ENCODE results near the gene TBL1Y. TPM values are rescaled to one million over a fixed set of nuclear protein-coding genes. Genes with fewer than 3 reads are reported as not detected.

The TBL1Y gene
- total and polyA plus RNA-seq, 5 experiments from 2014 or later, result not detected

DNA sequence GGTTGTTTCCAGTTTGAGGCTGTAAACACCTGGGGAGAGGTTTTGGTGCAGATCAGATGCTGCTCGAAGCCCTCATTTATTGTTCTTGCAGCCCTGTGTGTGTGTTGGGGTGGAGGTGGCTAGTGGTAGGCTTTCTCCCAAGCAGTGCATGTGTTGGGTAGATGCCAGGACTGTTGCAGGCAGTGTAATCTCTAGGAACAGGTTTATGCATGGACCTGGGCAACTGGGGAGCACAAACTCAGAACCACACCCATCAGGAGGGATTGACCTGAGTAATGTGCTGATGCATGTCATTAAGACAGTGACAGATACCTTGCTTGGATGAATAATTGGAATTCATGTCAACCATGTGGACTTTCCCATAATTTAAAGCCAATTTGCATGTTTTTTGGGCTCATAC is 77.3 kb downstream of the TBL1Y start:
- POLR2A ChIA-PET, result no interaction called here
- H3K27ac Mint-ChIP-seq, result no peak overlapping the region
- no peaks in the 10 kb centered on the region for H3K9me3 Mint-ChIP-seq
- no peaks in the 10 kb centered on the region for H3K36me3 Mint-ChIP-seq
- no peak overlapping the region for H3K4me3 Mint-ChIP-seq
- no peaks in the 10 kb centered on the region for H3K4me1 Mint-ChIP-seq
- DNase-seq (no peak), ATAC-seq (no peak)
- H3K27me3 Mint-ChIP-seq, result no peaks in the 10 kb centered on the region

DNA sequence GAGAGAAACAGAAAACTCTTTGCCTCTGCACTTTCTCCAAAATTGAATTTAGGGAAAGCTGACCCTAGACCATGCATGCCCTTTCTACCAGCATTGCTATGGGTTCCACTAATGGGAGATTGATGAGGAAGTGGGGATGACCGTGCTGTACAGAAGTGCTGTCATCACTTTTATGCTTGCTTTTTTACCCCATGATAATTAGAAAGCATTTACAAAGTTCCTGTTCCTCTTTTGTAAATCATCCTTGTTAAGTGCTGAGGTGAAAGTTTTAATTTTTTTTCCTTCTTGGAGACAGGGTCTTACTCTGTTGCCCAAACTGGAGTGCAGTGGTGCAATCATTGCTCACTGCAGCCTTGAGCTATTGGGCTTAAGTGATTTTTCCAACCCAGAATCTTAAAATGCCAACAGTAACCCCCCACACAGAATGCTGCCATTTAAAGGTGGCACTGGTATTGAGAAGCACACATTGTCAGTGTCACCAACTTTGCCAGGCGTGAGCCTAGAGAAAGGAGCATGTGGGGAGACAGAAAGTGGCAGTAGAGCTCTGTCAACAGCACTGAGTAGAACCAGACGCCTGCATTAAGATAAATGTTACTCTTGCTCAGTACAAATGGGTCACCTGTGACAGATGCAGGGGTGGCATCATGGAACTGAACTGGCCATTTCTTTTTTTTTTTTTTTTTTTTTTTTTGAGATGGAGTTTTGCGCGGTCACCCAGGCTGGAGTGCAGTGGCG is 79.6 kb downstream of the TBL1Y start:
- Mint-ChIP-seq H3K27ac (no peak overlapping the region), H3K36me3 (no peaks in the 10 kb centered on the region), H3K9me3 (no peaks in the 10 kb centered on the region), H3K4me1 (no peaks in the 10 kb centered on the region), H3K27me3 (no peaks in the 10 kb centered on the region), H3K4me3 (no peak overlapping the region)
- POLR2A ChIA-PET, result no interaction called here
- DNase-seq, result no peak
- ATAC-seq, result no peak

DNA sequence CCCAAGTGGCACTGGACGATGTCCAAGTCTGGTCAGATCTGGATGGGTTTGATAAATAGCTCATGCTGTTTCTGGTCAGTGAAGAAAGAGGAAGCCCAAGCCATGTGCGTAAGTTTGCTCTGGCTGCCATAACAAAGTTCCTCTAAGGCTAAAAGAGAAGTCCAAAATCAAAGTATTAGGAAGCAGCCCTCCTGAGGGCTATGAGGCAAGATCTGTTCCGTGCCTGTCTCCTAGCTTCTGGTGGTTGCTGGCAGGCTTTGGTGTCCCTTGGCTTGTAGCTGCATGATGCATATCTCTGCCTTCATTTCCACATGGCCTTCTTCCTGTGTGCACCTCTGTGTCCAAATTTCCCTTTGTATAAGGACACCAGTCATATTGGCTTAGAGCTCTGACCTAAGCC is 81.5 kb downstream of the TBL1Y start:
- POLR2A ChIA-PET, result no interaction called here
- Mint-ChIP-seq H3K4me1 (no peaks in the 10 kb centered on the region), H3K9me3 (no peaks in the 10 kb centered on the region)

DNA sequence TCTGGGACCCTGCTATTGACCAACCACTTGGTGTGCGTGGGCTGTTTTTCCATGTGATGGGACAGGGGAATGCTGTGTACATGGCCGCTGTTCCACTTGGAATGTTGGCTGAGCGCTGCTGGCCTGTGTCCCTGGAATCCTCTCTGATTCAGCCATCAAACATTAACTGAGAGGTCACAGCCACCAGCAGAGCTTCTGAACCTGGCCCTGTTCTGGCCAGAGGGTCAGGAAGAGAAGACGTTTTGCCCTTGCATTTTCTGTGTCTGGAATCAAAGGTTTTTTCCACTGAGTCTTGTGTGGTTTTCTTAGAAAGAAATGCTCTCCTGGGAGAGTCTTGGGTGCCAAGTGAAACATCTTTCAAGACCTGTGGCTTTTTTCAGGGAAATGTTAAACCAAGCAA is 85.5 kb downstream of the TBL1Y start:
- Mint-ChIP-seq H3K27me3 (peaks cover 0 to 5% (median 0%) of the 10 kb centered on the region in 5 donors), H3K9me3 (no peaks in the 10 kb centered on the region), H3K4me1 (no peaks in the 10 kb centered on the region), H3K27ac (no peak overlapping the region), H3K4me3 (no peak overlapping the region), H3K36me3 (no peaks in the 10 kb centered on the region)
- no peak for ATAC-seq
- no peak for DNase-seq
- POLR2A ChIA-PET, result no interaction called here

More for the DNA sequence above, 81.5 kb downstream of the TBL1Y start:
- no peak for ATAC-seq
- DNase-seq, result no peak
- H3K4me3 Mint-ChIP-seq, result no peak overlapping the region
- H3K27me3 Mint-ChIP-seq, result peaks cover 0 to 2% (median 0%) of the 10 kb centered on the region in 5 donors
- H3K36me3 Mint-ChIP-seq, result no peaks in the 10 kb centered on the region
- no peak overlapping the region for H3K27ac Mint-ChIP-seq

DNA sequence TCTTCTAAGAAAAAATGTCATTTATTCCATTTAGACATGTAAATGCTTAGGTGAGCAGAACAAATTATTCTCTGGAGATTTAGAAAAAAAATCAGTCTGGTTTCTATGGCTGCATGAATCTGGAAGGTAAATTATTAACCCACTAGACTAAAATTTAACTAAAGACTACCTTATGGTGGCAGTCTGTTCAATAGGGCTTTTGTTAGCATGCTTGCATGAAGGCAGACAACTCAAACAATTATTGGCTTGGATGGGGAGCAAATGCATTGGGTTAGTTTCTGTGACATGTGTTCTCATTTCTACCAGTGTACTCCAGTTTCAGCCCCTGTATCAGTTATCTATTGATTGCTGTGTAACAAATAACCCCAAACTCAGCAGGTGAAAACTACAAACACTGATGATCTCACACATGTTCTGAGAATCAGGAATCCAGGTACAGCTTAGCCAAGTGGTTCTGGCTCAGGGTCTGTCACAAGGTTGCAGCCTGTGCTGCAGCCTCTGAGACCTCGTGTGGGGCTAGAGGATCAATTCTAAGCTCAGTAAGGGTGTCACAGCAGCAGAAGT is 87.1 kb downstream of the TBL1Y start:
- ATAC-seq, result no peak
- Mint-ChIP-seq H3K9me3 (no peaks in the 10 kb centered on the region), H3K36me3 (no peaks in the 10 kb centered on the region), H3K4me3 (no peak overlapping the region), H3K27me3 (peaks cover 0 to 8% (median 0%) of the 10 kb centered on the region in 5 donors), H3K27ac (no peak overlapping the region), H3K4me1 (peaks cover 0 to 2% (median 1%) of the 10 kb centered on the region in 4 donors)
- no peak for DNase-seq
- POLR2A ChIA-PET, result no interaction called here

DNA sequence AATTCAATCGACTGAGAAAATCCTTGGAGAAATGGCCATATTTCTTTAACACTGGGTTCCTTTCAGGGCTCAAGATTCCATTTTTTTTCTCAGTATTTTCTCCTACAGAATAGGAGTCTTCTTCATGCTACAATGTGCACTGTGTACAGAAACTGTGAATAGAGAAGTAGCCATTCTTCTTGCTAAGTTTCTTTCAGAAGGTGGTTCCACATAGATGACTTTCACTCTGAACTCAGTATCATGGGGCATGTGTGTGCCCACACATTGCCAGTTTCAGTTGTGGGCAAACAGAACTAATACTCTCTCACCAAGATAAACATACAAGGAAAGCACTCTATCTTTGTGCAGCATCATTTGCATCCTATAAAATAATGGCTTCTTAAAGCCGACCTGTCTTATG is 89.4 kb downstream of the TBL1Y start:
- Mint-ChIP-seq H3K36me3 (no peaks in the 10 kb centered on the region), H3K4me1 (peaks cover 0 to 2% (median 2%) of the 10 kb centered on the region in 4 donors), H3K9me3 (no peaks in the 10 kb centered on the region), H3K4me3 (no peak overlapping the region), H3K27ac (no peak overlapping the region), H3K27me3 (peaks cover 0 to 12% (median 0%) of the 10 kb centered on the region in 5 donors)
- POLR2A ChIA-PET, result no interaction called here
- no peak for ATAC-seq
- DNase-seq, result no peak

DNA sequence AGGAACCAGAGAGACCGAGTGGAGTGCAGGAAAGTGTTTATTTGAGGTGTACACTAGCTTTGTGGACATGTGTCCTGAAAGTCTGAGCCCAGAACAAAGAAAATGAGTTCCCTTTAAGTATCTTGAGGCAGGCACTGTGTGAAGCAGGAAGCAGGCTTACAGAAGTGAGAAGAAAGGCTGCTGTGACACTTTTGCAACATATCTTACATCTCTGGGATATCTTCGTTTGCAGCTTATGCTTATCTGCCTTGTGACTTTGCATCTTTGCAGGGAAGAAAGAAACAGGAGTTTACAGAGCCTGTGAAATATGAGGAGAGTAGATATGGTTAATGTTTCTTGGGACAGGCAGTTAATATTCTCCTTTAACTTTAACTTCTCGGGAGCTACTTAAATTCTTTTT is 92.1 kb downstream of the TBL1Y start:
- DNase-seq (no peak), ATAC-seq (no peak)
- H3K9me3 Mint-ChIP-seq, result no peaks in the 10 kb centered on the region
- H3K4me1 Mint-ChIP-seq, result peaks cover 0 to 2% (median 2%) of the 10 kb centered on the region in 4 donors
- peaks cover 0 to 12% (median 0%) of the 10 kb centered on the region in 5 donors for H3K27me3 Mint-ChIP-seq
- H3K27ac Mint-ChIP-seq, result peak overlapping the region in 1 of 10 donors; percentile 83
- POLR2A ChIA-PET, result no interaction called here
- no peak overlapping the region for H3K4me3 Mint-ChIP-seq
- no peaks in the 10 kb centered on the region for H3K36me3 Mint-ChIP-seq

DNA sequence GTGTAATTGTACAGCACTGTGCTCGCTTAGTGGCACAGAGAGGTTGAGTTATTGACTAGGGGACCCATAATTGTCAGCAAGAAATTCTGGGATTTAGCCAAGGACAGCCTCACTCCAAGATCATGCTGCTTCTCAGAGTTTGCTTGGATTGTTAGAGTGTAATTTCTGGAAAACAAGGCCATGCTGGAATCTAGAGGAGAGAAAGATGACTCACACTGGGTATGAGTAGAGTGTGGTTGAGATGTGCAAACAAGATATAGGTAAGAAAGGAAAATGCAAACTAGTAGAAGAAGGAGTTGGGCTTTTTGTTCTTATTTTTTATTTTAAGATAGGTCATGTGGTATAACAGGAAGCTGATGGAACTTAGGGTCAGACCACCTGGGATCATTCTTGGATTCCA is 97.4 kb downstream of the TBL1Y start:
- Mint-ChIP-seq H3K36me3 (no peaks in the 10 kb centered on the region), H3K27me3 (peaks cover 0 to 4% (median 0%) of the 10 kb centered on the region in 5 donors), H3K4me1 (peaks cover 0 to 2% (median 0%) of the 10 kb centered on the region in 4 donors), H3K9me3 (no peaks in the 10 kb centered on the region), H3K4me3 (no peak overlapping the region), H3K27ac (no peak overlapping the region)
- DNase-seq, result no peak
- no peak for ATAC-seq
- POLR2A ChIA-PET, result no interaction called here

DNA sequence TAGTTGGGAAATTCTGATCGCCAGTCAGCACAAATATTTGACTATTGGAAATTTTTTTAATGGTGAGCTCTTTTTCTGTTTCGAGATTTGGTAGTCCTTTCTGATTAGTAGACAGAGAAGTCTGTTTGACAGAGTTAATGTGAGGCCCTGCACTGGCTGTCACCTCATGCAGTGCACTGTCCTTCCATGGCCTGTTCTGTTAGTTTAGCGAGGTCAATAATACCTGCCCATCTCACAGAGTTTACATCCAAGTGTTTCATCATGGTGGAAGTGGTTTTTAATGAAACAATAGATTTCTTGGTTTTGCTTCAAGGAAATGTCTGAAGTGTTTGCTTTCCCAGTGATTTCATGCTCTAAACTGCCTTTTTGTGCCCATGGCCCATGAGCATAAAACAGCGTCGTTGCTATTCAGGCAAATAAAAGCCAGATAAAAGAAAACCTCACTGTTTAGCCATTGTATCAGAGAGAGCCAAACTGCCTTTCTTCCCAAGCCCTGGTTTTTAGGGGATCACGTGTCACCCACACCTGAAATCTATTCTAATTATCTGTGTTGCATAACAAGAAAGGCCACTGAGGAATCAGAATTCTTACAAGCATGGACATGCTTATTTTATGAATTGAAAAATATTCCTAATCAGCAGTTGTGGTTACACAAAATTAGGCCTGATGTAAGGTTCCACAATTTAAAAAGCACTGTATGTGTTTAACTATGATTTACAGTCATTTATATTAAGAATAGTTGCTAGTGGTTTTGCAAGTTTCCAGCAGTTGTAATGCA is 98.3 kb downstream of the TBL1Y start:
- Mint-ChIP-seq H3K4me3 (no peak overlapping the region), H3K27me3 (no peaks in the 10 kb centered on the region), H3K4me1 (no peaks in the 10 kb centered on the region), H3K27ac (peak overlapping the region in 1 of 10 donors; percentile 53), H3K36me3 (no peaks in the 10 kb centered on the region), H3K9me3 (no peaks in the 10 kb centered on the region)
- ATAC-seq (no peak), DNase-seq (no peak)
- POLR2A ChIA-PET, result no interaction called here

DNA sequence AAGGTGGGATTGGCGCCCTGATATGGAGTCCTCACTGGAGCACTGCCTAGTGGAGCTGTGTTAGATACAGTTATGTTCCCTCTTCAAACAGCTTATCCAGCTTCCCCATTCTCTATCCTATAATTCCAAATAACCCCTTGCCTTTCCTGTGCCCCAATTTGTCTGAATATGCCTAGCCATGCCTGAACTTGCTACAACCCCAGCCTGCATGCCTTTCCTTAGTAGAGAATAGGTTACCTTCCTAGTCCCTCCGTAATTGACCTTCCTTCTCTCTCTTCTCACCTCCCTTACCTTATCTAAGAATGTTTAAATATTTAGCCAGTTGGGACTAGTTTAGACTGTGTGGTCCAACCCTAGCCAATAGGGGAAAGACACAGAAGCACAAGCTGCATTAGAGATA is 102.6 kb downstream of the TBL1Y start:
- Mint-ChIP-seq H3K4me3 (no peak overlapping the region), H3K4me1 (no peaks in the 10 kb centered on the region), H3K27me3 (peaks cover 0 to 6% (median 0%) of the 10 kb centered on the region in 5 donors), H3K36me3 (no peaks in the 10 kb centered on the region), H3K9me3 (no peaks in the 10 kb centered on the region), H3K27ac (no peak overlapping the region)
- DNase-seq (no peak), ATAC-seq (no peak)
- POLR2A ChIA-PET, result no interaction called here

DNA sequence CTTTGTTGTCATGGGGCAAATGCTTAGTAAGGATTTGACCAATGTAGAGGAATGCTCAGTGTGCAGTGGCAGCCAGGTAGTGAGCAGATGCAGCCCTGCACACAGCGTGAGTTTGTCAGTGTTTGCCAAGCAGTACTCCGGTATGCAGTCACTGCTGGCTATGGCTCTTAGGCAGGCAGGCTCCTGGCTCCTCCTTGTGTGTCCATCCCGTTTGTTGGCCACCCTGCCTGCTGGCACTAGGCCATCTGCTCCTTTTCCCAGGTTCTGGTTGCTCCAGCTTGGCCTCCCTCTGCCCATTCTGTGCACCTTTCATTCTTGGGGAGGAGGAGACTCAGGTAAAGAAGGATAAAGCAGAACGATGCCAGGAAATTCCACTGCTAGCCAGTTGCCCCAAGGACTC is 106.0 kb downstream of the TBL1Y start:
- Mint-ChIP-seq H3K4me3 (no peak overlapping the region), H3K27me3 (peaks cover 0 to 6% (median 0%) of the 10 kb centered on the region in 5 donors), H3K4me1 (no peaks in the 10 kb centered on the region), H3K9me3 (no peaks in the 10 kb centered on the region), H3K27ac (no peak overlapping the region), H3K36me3 (no peaks in the 10 kb centered on the region)
- POLR2A ChIA-PET, result no interaction called here
- no peak for ATAC-seq
- no peak for DNase-seq

DNA sequence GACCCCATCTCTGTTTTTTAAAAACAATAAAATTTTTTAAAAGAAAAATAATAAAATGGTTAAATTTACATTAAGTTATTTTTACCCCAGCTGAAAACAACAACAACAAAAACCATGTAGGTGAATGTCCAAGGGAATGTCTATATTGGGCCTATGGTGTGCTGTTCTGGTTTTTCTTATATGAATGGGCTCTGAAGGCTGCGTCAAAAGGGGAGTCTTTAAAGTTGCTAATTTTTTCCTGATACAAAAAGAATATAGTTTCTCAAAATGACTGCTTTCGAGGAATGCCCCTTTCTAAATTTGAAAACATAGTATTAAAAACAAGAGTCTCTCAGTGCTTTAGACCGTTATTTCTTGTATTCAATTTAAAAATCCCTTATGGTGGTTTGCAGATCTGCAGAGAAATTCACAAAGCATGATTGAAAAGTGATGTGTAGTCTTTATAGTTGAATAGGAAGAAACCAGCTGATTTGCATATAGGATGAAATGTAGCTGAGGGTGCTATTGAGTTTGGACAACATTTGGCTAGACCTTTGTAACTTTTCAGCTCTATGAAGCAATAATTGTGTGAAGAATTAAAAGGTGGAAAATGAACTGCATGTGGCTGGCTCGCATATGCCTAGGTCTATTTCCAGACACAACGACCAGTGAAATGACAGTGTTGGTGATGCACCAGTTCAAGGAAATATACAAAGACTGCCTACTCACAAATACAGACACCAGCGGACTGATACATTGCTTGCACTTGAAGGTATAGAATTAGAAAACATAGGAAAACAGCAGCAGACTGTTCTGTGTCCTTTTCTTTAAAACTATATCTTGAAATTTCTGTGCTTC is 107.0 kb downstream of the TBL1Y start:
- ATAC-seq (no peak), DNase-seq (no peak)
- no peak overlapping the region for H3K27ac Mint-ChIP-seq
- H3K4me1 Mint-ChIP-seq, result no peaks in the 10 kb centered on the region
- POLR2A ChIA-PET, result no interaction called here
- no peaks in the 10 kb centered on the region for H3K9me3 Mint-ChIP-seq
- no peak overlapping the region for H3K4me3 Mint-ChIP-seq
- no peaks in the 10 kb centered on the region for H3K36me3 Mint-ChIP-seq
- peaks cover 0 to 6% (median 0%) of the 10 kb centered on the region in 5 donors for H3K27me3 Mint-ChIP-seq

DNA sequence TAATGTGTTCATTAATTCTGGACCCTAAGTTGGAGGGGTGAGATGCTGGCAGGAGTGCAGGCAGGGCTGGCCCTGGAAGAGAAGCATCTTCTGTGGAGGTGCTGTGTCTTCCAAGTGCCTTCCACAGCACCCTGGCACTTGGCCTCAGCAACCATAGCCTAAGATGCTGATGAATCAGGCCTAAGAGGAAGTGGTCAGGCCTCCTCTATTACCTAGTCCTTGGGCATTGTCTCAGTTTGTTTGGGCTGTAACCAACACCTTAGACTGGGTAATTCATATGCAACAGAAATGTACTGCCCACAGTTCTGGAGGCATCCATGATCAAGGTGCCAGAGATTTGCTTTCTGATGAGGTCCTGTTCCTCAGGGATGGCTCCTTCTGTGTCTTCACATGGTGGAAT is 128.5 kb downstream of the TBL1Y start:
- H3K4me1 Mint-ChIP-seq, result peaks cover 0 to 8% (median 3%) of the 10 kb centered on the region in 4 donors
- H3K4me3 Mint-ChIP-seq, result no peak overlapping the region
- H3K27ac Mint-ChIP-seq, result no peak overlapping the region
- ATAC-seq (no peak), DNase-seq (no peak)
- no peaks in the 10 kb centered on the region for H3K36me3 Mint-ChIP-seq
- H3K9me3 Mint-ChIP-seq, result no peaks in the 10 kb centered on the region
- POLR2A ChIA-PET, result no interaction called here
- peaks cover 0 to 4% (median 0%) of the 10 kb centered on the region in 5 donors for H3K27me3 Mint-ChIP-seq

Measured in naive thymus-derived CD8-positive, alpha-beta T cell (primary cell).